NCI-H1436 treated with DMSO at 0.1 percent for 48 hours (cell line): Measurements from ENCODE around the gene MGLL.

Source experiments
- DNase-seq: peaks from one replicate; lab custom pipeline; 2025; lab: John Stamatoyannopoulos, UW

The MGLL gene

DNA sequence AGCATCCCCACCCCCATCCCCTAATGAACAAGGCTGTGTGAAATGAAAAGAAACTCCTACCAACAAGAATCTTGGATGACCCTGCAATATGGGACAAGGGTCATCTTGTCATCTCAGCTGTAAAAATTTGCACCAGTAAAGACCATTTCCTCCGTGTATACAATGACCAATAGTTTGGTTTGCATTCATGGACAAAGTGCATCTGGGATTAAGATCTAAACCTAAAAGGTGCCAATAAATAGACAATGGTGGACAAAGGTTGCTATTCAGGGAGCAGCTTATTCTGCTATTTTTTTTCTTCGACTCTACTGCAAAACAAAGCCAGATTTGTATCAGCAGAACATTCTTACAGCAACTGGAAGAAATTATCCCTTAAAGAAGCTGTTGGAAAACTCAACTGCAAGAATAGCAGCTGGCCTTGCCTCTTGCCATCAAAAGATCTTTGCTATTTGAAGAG lies 8.0 kb downstream of the MGLL start:
- DNase-seq = no peak

GRCh38 chr3:127812151-127812550 lies 10.2 kb downstream of the MGLL start:
- no peak for DNase-seq

GRCh38 chr3:127811717-127812116 lies 10.6 kb downstream of the MGLL start:
- DNase-seq = no peak

DNA sequence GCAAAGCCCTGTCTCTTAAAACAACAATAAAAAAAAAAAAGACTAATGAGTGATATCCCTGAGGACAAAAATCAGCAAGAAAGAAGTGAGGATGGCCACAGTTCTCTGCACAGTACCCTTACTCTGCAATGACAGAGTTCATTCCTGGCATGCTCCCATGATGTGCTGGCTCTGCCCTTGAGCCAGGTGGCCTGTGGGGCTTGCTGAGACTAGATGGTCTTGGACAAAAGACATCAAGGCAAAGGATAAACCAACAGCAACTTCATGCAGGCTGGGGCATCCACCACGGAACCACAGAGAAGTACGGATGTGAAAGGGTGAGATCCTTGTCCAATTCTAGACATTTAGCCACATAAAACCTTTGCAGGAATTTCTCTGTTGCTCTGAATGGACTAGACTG lies 12.7 kb downstream of the MGLL start:
- DNase-seq = no peak

- DNase-seq = no peak
Observed at GRCh38 chr3:127809211-127809610, 13.1 kb downstream of the MGLL start.

DNA sequence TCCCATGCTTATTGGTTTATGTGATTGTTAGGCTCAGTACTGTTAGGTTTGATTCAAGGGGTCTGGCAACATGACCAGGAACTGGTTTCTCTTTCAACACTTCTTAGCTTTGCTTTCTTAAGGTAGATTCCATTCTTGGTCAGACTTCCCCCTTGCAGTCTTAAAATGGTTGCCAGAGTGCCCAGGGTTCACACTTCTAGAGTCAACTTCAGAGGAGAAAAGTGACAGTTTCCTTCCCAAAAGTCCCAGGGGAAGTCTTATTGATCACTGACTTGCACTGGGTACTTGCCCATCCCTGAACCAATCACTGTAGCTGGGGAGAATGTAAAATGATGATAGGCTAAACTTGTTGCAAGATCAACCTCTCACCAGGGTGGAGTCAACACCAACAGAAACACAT lies 14.1 kb downstream of the MGLL start:
- DNase-seq = no peak

DNA sequence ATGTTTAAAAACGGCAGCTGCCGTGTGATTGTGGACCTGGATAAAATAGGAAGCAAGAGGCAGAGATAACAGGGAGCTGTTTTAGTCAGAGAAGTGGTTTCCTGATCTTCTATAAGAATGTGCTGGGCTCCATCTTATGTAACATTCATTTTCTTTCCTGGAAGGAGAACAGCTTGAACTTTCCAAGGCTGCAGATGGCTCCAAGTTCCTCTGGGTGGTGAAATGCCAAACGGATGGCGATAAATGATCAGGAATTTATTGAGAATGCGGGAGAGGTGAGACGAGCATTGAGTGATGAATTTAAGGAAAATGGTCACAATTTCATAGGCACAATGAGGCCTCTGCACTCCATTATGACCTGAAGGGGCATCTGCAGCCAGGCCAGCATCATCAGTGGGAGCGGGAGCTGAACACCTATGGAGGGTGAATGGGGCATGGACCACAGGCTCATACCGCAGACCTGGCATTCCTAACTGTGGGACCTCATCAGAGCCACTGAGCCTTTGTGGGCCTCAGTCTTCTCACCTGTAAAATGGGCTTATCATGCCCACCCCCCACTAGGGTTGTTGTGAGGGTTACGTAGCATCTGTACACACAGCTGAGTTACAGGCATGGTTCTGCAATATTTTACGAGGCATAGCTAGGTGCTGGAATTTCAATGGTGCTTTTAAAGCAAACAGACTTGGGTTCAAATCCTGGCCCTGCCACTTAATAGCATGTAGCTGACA lies 17.1 kb downstream of the MGLL start:
- no peak for DNase-seq

- DNase-seq = no peak
Observed at GRCh38 chr3:127804141-127804540, 18.2 kb downstream of the MGLL start.

DNA sequence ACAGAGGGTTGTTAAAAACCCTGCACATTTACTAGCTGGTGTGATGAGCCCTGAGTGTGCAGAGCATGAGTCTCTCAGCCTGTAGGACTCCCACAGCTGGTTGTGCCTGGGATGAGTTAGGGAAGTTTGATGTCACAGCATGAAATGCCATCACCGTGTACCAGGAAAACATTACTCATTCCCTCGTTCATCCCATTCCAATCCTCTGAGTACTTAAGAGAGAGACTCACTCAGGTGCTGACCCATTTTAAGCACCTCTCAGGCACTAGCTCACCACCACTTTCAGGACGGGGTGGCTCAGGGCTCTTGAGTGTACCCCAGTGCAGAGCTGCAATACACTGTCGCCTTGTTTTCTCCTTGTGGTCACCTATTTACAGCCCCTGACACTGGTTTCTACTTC lies 18.7 kb downstream of the MGLL start:
- no peak for DNase-seq

DNA sequence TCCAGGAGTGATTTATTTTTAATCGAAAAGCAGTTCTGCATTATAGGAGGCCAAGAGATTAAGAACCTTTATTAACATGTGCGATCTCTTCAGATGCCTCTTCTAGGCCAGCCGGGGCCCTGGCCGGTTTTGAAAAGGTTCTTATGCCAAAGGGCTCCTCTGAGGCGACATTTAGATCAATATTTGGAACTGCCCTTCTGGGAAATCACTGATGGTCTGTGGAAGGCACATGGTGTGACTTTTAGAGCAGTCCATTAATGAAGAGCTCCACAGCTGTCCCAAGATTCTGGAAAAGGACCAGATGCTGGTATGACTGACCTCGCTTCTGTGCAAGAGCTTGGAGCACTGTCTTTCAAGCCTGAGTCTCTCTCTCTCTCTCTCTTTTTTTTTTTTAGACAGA lies 19.7 kb downstream of the MGLL start:
- no peak for DNase-seq

GRCh38 chr3:127801731-127802313 lies 20.5 kb downstream of the MGLL start:
- no peak for DNase-seq

GRCh38 chr3:127800508-127800907 lies 21.8 kb downstream of the MGLL start:
- no peak for DNase-seq

GRCh38 chr3:127799476-127800222 lies 22.7 kb downstream of the MGLL start:
- DNase-seq = no peak

- DNase-seq = no peak
Observed at GRCh38 chr3:127798716-127799115, 23.6 kb downstream of the MGLL start.

DNA sequence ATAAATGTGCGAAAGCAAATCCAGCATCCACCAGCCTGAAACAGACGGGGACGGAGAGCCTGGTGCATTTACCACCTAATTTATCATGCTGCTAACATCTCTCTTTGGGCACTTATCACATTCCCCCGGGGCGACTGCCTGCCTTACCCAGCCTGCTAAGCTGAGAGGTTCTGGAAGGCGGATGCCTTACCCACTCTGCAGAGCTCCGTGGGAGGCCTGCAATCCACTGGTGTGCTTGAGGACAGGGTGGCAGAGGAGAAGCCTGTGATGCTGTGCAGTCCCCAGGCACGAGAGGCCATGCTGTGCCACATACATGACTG lies 25.5 kb downstream of the MGLL start:
- DNase-seq = peak; percentile 55

DNA sequence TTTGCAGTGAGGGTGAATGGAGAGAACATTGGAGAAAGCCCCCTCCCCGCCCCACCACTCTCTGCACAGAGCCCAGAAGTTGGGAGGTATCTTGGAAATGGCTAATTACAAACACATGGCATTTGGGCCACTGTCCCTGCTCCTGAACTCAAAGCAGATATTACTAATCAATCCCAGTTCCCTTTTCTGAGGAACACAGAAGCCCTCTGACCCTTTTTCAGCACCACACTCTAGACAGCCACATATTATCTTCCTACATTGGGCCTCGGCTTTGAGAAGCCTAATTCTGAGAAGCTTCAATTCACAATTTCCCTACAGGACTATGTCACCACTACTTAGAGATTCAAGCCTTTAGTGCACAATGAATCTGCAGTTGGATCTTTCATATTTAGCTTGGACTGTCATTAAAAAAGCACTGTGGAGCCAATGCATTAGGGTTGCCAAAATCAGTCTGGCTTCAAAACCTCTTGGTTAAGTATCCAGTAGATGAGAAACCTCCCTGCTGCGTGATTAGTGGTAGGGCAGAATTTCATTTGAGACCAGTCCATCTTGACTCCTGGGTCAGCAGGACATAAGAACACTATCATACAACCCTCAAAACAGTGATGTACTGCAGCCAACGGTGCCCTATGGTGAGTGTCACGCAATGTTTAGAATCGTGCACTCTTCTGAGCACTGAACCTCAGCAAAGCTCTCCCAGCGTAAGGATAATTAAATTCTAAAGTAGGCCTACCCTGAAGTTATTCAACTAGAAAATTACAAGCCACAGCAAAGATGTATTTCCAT lies 26.1 kb downstream of the MGLL start:
- no peak for DNase-seq

DNA sequence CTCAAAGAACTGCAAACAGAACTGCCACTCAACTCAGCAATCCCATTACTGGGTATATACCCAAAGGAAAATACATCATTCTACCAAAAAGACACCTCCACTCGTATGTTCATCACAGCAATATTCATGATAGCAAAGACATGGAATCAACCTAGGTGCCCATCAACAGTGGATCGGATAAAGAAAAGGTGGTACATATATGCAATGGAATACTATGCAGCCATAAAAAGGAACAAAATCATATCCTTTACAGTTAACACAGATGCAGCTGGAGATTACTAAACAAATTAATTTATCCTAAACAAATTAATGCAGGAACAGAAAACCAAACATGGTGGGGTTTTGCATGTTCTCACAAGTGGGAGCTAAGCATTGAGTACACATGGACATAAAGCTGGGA lies 27.3 kb downstream of the MGLL start:
- no peak for DNase-seq

- DNase-seq = no peak
Observed at GRCh38 chr3:127794402-127794801, 27.9 kb downstream of the MGLL start.

- no peak for DNase-seq
Observed at GRCh38 chr3:127792541-127793292, 29.6 kb downstream of the MGLL start.

DNA sequence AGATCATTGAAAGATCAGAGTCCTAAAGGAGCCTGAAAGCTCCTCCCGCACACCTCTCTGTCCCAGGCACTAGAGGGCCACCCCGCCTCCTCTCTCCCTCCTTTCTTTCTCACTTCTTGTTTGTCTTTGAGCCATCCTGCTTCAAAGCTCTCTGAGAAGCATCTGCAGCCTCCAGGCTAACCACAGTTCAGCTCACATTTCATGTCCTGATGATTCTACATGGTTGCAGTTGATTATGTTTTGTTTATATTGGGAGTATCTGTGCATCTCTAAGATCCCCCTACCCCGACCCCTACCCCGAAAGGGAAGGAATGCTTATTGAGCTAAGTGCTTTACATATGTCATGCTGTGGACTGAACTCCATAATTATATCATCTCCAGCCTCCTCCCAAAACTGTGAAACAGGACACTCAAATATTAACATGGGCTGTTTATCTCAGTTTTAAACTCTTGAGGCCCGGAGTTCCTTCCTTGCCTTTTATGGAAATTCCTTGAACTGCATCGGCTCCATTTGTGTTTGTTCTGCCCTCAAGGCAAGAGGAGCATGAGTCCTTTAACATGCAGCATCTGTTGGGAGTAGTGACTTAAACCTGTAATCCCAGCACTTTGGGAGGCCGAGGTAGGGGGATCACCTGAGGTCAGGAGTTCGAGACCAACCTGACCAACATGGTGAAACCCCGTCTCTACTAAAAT lies 30.9 kb downstream of the MGLL start:
- DNase-seq = no peak

GRCh38 chr3:127790882-127791183 lies 31.5 kb downstream of the MGLL start:
- DNase-seq = no peak
